ENCODE data around the gene LTB4R2.
A peak's percentile ranks its signal among the peaks of the same experiment; 100 is the strongest.

The LTB4R2 gene

DNA sequence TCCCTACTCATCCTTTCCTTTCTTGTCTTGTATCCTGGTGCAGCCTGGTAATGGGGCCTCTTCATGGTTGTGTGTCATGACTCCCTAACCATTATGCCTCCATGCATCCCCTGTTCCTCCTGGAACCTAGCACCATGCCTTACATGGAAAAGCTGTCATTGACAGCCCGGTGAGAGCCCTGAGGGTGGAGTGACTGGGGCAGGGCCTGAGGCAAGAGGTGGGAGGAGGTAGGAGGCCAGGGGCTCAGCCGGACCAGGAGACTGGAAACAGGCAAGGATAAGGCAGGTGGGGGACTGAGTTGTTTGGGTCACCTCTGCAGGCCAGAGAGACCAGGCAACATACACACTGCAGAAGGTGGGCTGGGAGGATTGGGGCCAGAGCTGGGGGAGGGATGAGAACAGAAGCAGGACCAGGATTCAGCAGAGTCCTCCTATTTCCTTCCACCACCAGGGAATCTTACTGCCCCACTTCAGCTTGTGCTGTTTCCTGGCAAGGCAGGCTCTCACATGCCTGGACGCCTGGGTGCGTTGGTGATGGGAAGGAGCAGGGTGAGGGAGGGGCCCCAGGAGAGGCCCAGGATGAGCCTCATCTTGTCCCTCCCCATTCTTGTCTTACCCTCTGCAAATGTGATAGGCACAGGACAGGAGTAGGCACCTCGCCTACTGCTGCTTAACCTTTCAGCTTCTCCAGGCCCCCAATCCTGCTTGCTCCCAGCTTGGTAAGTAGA, at the start of gene LTB4R2:
LTB4R2 (plus strand) TSS at position 603 of the 727 bp plus-strand sequence. CDS start 525 bp downstream, outside the sequence.
- DNase-seq = no peak

GRCh38 chr14:24260780-24261157, 49.2 kb upstream of the LTB4R2 start:
- no peak for DNase-seq

DNA sequence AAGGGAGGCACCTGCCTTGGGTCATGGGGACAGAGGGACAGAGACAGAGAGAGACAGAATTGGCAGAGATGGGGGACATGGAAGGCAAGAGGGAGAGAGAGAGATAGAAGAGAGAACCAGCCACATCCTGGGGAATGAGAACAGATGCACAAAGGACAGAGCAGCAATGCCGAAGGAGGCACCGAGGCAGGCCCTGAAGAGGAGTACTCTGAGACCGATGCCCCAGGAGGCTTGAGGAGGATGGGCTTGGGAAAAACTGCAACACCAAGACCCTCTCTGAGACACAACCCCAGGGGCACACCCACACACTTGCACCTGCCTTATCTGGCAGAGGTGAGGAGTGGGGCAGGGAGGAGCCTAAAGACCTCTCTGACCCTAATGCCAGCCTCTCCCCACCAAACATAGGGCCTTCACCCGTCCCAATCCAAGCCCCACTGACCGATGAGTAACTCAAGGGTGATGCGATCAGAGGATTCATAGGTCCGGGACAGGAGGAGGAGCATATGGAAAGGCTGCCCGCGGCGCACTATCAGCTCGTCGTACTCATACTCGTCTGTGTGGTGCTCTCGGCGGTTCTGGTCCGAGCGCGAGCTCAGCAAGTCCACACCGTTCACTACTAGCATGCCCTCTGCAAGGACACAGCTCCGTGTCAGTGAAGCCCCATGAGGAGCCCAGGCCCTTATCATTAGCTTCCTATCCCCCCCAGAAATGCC, 48.5 kb upstream of the LTB4R2 start:
- no peak for DNase-seq

DNA sequence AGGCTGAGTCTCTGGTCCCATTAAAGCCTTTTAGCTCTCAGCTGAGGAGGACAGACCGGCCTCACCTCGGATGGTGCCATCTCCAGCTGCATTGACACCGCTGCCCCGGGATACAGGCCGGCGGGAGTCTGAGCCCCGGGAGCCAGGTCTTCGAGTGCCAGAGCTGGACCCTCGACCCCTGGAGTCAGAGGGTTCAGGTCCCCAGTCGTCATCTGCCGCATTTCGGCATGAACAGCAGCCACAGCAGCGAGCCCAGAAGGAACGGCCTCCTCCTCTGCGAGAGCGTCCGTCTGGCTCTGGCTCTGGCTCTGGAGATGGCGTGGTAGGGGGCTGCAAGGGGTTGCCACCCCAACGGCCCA, 48.0 kb upstream of the LTB4R2 start:
- no peak for DNase-seq

GRCh38 chr14:24262821-24263733, 46.9 kb upstream of the LTB4R2 start, which contains the start of gene TGM1:
Gene TGM1, minus strand, starts transcription at chr14:24263177. Its CDS starts 825 bp downstream, at chr14:24262352.
- no peak for DNase-seq

- no peak for DNase-seq
These were observed 46.1 kb upstream of the LTB4R2 start for GRCh38 chr14:24263848-24264247.

DNA sequence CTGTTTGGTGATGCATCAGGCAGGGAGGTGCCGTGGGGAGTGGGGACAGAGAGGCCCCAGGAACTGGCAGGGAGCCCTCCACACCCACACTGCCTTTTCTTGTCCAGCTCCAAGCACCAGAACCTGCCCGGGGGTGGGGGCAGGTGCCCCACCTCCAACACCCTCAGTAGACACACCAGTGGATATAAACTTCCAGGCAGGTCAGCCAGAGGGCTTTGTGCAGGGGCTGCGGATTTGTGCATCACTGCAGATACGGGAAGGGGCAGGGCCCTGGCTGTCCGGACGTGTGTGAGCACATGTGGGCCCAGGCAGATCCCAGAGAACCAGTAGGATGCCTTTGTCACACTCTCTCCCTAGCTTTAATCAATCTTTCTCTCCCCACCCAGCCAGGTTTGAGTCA, 45.6 kb upstream of the LTB4R2 start:
- no peak for DNase-seq

DNA sequence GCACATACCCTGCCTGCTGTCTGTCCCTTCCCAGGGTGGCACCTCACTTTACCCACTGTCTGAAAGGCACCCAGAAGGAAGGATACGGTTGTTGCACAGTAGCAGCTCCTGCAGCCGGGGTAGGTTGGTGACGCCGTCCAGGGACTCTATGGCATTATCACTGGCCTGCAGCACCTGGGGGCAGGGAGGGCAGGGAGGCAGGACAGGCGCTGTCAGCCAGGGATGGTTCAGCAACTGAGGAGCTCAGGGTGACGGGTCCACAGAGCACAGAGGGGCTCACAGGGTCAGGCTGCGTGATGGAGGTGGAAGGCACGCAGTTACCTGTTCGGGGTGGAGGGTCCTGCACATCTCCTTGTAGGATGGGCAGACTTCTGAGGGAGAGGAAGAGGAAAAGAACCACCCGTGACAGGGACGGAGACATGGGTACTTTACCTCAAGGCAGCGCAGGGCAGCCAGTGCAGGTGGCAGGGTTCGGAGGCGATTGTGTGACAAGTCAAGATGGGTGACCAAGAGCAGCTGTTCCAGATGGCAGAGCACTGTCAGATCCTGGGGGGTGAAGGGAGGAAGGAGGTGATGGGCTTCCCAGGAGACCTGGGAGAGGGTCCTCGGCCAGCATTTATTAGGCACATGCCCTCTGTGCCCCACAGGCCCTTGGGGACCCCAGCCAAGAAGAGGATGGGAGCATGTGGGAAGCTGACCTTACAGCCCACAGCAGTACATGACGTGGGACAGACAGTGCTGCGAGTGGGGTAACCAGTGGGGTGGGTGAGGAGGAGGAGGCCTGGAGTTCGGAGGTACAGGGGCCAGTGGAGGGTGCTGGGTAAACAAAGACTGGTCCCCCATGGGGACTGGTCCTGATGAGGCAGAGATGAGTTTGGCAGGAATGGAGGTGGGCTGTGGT, 43.3 kb upstream of the LTB4R2 start:
- no peak for DNase-seq

GRCh38 chr14:24267516-24267915, 42.4 kb upstream of the LTB4R2 start:
- DNase-seq = no peak

- DNase-seq = no peak
These were observed 41.7 kb upstream of the LTB4R2 start for GRCh38 chr14:24268225-24268624.

- no peak for DNase-seq
These were observed 40.6 kb upstream of the LTB4R2 start for GRCh38 chr14:24269368-24269767.

DNA sequence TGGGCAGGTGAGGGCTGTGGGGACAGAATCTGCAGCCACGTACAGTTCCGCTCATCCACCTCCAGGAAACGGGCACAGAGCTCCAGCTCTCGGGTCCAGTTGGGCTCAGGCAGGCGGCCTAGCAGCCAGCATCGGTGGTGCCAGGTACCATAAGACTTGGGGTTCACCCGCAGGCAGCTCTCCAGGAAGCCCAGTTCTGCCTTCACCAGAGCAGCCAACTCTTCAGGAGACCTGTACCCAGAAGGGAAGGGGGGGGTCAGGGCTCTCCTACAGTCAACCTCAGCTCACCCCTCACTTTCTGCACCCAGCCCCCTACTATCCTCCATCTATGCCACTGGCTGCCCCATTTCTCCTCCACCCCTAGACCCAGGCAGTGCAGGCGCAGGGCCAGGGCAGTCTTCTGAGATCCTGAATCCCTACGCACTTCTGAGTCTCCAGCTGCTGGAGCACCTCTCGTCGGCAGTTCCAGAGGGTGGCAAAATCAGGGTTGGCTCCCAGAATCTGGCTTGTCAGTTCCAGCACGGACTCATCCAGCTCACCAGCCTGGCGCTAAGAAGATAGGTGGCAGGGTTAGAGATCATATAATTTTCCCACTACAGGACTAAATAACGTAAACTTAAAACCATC, 39.9 kb upstream of the LTB4R2 start:
- no peak for DNase-seq

GRCh38 chr14:24270537-24271133, 39.3 kb upstream of the LTB4R2 start:
- no peak for DNase-seq

- peak; percentile 90 for DNase-seq
These were observed 38.7 kb upstream of the LTB4R2 start, which contains the start of gene RABGGTA for GRCh38 chr14:24271134-24271833. Gene RABGGTA, minus strand, starts transcription at chr14:24271597. Its CDS starts 482 bp downstream, at chr14:24271115.

DNA sequence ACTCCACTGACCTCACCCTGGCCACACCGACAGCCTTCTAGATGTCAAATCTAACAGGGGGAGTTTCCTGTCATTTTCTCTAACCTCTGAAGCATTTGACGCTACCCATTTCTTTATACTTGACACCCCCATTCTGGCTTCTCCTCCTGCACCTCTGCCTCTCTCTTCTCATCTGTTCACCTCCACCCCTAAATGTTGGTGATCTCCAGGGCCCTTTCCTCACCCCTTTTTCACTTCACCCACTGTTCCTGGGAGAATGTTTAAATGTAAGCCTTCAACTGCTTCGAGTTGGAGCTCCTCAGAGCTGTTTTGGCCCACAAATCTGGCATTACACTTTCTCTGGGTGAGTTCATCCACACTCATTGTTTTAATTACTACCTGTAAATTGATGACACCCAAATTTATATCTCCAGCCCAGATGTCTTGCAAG, 38.1 kb upstream of the LTB4R2 start:
- DNase-seq = no peak

GRCh38 chr14:24272467-24272866, 37.5 kb upstream of the LTB4R2 start:
- DNase-seq = no peak

DNA sequence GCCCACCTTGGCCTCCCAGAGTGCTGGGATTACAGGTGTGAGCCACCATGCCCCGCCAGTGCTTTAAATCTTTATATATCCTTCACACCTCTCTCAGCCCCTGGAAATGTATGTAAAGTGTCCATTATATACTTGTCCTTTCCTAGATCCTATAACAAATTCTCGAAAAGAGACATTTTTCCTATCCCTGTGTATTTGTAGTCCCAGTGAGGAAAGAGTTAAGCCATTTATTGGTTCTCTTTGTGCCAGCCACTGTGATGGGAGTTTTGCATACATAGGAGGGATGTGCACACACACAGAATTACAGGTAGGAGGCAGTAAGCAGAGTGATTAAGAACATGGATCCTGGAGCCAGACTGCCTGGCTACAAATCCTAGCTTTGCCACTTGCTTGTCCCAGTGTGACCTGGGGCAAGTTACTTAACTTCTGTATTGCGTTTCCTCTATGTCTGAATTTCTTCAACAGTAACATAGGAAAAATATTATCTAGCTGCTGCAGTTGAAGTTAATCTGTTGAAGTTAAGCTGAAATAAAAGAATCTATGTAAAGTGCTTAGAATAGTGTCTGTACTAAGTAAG, 36.4 kb upstream of the LTB4R2 start:
- no peak for DNase-seq

DNA sequence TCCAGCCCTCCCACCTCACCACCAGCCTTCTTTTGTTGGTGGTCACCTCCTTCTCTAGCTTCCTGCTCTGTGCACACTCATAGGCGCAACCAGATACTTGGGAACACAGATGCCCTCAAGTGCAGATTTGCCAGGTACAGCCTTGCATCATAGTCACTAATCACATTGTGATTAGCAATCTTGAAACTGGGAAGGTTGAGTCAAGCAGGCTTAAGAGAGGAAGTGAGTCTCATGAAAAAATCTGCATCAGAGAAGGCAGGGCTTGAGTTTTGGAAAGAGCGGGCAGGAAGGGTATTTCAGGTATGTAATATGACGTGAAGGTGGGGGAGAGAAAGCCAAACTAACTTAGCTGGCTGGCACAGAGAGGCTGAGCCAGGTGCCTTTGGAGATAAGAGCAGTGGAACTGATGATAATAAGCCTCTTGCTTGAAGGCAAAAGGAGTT, 35.8 kb upstream of the LTB4R2 start:
- DNase-seq = peak; percentile 92

DNA sequence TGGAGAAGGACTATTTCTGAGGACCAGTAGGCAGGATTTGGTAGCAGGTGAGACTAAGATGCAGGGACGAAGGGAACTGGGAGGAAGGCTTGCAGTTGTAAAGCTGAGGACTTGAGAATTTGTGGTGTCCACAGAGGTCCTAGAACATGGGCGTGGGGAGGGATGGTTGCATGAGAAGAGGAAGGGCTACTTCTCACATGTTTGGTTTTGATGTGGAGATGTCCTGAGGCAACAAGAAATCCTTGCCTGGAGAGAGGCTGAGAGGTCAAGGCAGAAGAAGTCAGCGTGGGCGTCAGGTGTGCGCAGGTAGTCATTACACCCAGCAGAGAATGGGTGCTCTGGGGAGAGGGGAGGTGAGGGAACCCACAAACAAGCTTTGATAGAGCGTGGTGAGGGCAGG, 32.9 kb upstream of the LTB4R2 start:
- no peak for DNase-seq

All from activated CD4-positive, alpha-beta T cell treated with anti-CD3 and anti-CD28 coated beads, Interleukin-2, amount 50 U/mL, for 16 hours (primary cell).